A673 (cell line): ENCODE data around the gene KDM4B.

Experiments used
- CTCF ChIP-seq: fragments of 300-800, 200-600 bp; sonication (generic); conservative IDR thresholded peaks from 2 replicates; pipeline ENCODE4 v1.5.1; 2017; ENCODE audit warnings: low read depth, mild to moderate bottlenecking, antibody characterized with exemption, low read length, moderate library complexity, mixed read lengths
- EZH2 ChIP-seq: fragments of 200-600 bp; sonication (generic); IDR thresholded peaks from 2 replicates; pipeline ENCODE4 v1.6.1; 2017; ENCODE audit warnings: borderline replicate concordance, low read depth, mild to moderate bottlenecking, mixed read lengths, antibody characterized with exemption, low read length; ENCODE audit not compliant: poor library complexity, severe bottlenecking

GRCh38 chr19:4969772-4970531 lies 1.0 kb downstream of the KDM4B start:
- TF ChIP-seq CTCF: no peak
- no peak for TF ChIP-seq EZH2
